Regular cardiac myocyte (primary cell): ENCODE measurements around the gene SGIP1. TPM values are rescaled to one million over a fixed set of nuclear protein-coding genes. Genes with fewer than 3 reads are reported as not detected.

Experiments
- total RNA-seq: library from RNA; depleted of rRNA; stranded (reverse); fragments of >200 nt; gene quantifications from 2 replicates; pipeline ENCODE4 v1.2.3, GENCODE V29; 2014

The SGIP1 gene
- 22.4 and 76.7 TPM in 2 replicates for total RNA-seq

GRCh38 chr1:66533804-66534740 is at the start of gene SGIP1:
SGIP1 (plus strand) TSS chr1:66534153; CDS start chr1:66534359, 206 bp downstream.

GRCh38 chr1:66752000-66752592 is 218.1 kb downstream of the SGIP1 start, which contains the start of gene DYNLT5:
DYNLT5 (plus strand) TSS chr1:66752459; CDS start chr1:66754659, 2,200 bp downstream.

Other genes starting within 250 kb of the SGIP1 start
- 2.5 and 3.8 TPM in 2 replicates for gene DYNLT5, start 218.3 kb downstream of the SGIP1 start, total RNA-seq